ENCODE data around the gene SPACA9. TPM values are rescaled to one million over a fixed set of nuclear protein-coding genes. Genes with fewer than 3 reads are reported as not detected.
A peak's percentile ranks its signal among the peaks of the same experiment; 100 is the strongest.

The SPACA9 gene
- total RNA-seq, 1 donor = 3.6 TPM

- TF ChIP-seq, protein P1, sequence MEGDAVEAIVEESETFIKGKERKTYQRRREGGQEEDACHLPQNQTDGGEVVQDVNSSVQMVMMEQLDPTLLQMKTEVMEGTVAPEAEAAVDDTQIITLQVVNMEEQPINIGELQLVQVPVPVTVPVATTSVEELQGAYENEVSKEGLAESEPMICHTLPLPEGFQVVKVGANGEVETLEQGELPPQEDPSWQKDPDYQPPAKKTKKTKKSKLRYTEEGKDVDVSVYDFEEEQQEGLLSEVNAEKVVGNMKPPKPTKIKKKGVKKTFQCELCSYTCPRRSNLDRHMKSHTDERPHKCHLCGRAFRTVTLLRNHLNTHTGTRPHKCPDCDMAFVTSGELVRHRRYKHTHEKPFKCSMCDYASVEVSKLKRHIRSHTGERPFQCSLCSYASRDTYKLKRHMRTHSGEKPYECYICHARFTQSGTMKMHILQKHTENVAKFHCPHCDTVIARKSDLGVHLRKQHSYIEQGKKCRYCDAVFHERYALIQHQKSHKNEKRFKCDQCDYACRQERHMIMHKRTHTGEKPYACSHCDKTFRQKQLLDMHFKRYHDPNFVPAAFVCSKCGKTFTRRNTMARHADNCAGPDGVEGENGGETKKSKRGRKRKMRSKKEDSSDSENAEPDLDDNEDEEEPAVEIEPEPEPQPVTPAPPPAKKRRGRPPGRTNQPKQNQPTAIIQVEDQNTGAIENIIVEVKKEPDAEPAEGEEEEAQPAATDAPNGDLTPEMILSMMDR (IDR thresholded peaks at IDR 0.05; ENCODE audit: extremely low read depth, low read depth, low read length) = no peak
- no peaks in the 10 kb centered on the region for H4K20me1 ChIP-seq (ENCODE audit: insufficient read depth, low read length)
- no peaks in the 10 kb centered on the region for H3K4me1 ChIP-seq (ENCODE audit: insufficient read depth, low read length)
- H3K36me3 ChIP-seq (ENCODE audit: insufficient read depth, low read length) = no peaks in the 10 kb centered on the region
- no peak overlapping the region for H2AFZ ChIP-seq (ENCODE audit: low read length)
- H3K4me2 ChIP-seq (ENCODE audit: insufficient read depth, low read length) = no peak overlapping the region
- H3K27me3 ChIP-seq (ENCODE audit: insufficient read depth, low read length) = no peaks in the 10 kb centered on the region
- no peaks in the 10 kb centered on the region for H3K79me2 ChIP-seq (ENCODE audit: insufficient read depth, low read length)
- no peak for DNase-seq (ENCODE audit: insufficient read length, low spot score, missing footprints)
- no peaks in the 10 kb centered on the region for H3K9me3 ChIP-seq (ENCODE audit: low read depth, low read length)
- H3K4me3 ChIP-seq (ENCODE audit: insufficient read depth, low read length) = no peak overlapping the region
- no peak overlapping the region for H3K27ac ChIP-seq (ENCODE audit: low read depth, low read length)
Observed at GRCh38 chr9:132886334-132886725, 7.6 kb downstream of the SPACA9 start.

DNA sequence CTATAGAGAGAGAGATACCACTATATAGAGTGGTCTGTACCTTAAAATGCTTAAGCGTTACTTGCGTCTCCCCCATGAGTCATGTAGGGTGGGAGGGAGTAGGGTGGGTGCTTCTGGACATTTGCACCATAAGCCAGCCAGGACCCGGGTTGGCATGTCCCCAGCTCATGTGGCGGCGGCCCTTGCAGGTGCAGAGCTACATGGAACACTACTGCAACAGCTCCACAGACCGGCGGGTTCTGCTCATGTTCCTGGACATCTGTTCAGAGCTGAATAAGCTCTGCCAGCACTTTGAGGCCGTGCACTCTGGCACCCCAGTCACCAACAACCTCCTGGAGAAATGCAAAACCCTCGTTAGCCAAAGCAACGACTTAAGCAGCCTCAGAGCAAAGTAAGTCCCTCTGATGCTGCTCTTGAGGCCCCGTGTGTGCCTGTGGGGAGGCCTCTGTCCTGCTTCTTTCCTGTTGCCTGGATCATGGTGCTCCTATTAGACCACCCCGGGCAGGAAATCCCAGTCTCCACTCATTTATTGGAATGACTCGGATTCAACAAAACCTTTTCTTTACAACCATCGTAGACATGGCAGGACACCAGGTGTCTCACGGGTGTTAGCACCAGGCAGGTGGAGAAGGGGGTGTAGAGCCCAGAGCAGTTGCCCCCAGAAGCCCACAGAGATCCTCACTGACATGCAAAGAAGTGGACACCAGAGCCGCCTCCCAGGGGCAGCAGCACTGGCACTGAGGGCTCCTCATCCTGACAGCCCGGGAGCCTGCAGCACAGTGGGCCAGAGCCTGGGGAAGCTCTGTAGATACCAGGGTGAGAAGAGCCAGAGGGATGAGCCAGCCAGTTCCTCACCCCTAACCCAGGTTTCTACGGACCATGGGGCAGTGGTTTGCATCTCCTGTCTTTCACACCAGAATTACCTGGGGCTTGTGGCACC, 8.8 kb downstream of the SPACA9 start:
- H3K27ac ChIP-seq (ENCODE audit: low read depth, low read length) = no peak overlapping the region
- H4K20me1 ChIP-seq (ENCODE audit: insufficient read depth, low read length) = no peaks in the 10 kb centered on the region
- no peaks in the 10 kb centered on the region for H3K4me1 ChIP-seq (ENCODE audit: insufficient read depth, low read length)
- peak; percentile 6 for DNase-seq (ENCODE audit: insufficient read length, low spot score, missing footprints)
- no peaks in the 10 kb centered on the region for H3K36me3 ChIP-seq (ENCODE audit: insufficient read depth, low read length)
- no peak overlapping the region for H2AFZ ChIP-seq (ENCODE audit: low read length)
- H3K9me3 ChIP-seq (ENCODE audit: low read depth, low read length) = no peaks in the 10 kb centered on the region
- TF ChIP-seq, protein P1 (IDR thresholded peaks at IDR 0.05; ENCODE audit: extremely low read depth, low read depth, low read length) = no peak
- no peak overlapping the region for H3K4me2 ChIP-seq (ENCODE audit: insufficient read depth, low read length)
- H3K4me3 ChIP-seq (ENCODE audit: insufficient read depth, low read length) = no peak overlapping the region
- H3K79me2 ChIP-seq (ENCODE audit: insufficient read depth, low read length) = no peaks in the 10 kb centered on the region
- no peaks in the 10 kb centered on the region for H3K27me3 ChIP-seq (ENCODE audit: insufficient read depth, low read length)

GRCh38 chr9:132888151-132888550, 9.5 kb downstream of the SPACA9 start:
- no peak overlapping the region for H2AFZ ChIP-seq (ENCODE audit: low read length)
- peaks cover 3% of the 10 kb centered on the region for H3K36me3 ChIP-seq (ENCODE audit: insufficient read depth, low read length)
- H3K4me2 ChIP-seq (ENCODE audit: insufficient read depth, low read length) = no peak overlapping the region
- TF ChIP-seq, protein P1 (IDR thresholded peaks at IDR 0.05; ENCODE audit: extremely low read depth, low read depth, low read length) = no peak
- no peaks in the 10 kb centered on the region for H3K79me2 ChIP-seq (ENCODE audit: insufficient read depth, low read length)
- H4K20me1 ChIP-seq (ENCODE audit: insufficient read depth, low read length) = no peaks in the 10 kb centered on the region
- H3K4me1 ChIP-seq (ENCODE audit: insufficient read depth, low read length) = no peaks in the 10 kb centered on the region
- no peak overlapping the region for H3K27ac ChIP-seq (ENCODE audit: low read depth, low read length)
- H3K9me3 ChIP-seq (ENCODE audit: low read depth, low read length) = no peaks in the 10 kb centered on the region
- H3K27me3 ChIP-seq (ENCODE audit: insufficient read depth, low read length) = no peaks in the 10 kb centered on the region
- no peak for DNase-seq (ENCODE audit: insufficient read length, low spot score, missing footprints)
- no peak overlapping the region for H3K4me3 ChIP-seq (ENCODE audit: insufficient read depth, low read length)

GRCh38 chr9:132892400-132892799, 13.7 kb downstream of the SPACA9 start:
- Histone ChIP-seq H3K4me2 (ENCODE audit: insufficient read depth, low read length) (no peak overlapping the region), H3K27ac (ENCODE audit: low read depth, low read length) (no peak overlapping the region), H3K4me1 (ENCODE audit: insufficient read depth, low read length) (no peaks in the 10 kb centered on the region), H3K36me3 (ENCODE audit: insufficient read depth, low read length) (peaks cover 22% of the 10 kb centered on the region), H3K79me2 (ENCODE audit: insufficient read depth, low read length) (no peaks in the 10 kb centered on the region), H4K20me1 (ENCODE audit: insufficient read depth, low read length) (no peaks in the 10 kb centered on the region), H3K27me3 (ENCODE audit: insufficient read depth, low read length) (no peaks in the 10 kb centered on the region), H3K4me3 (ENCODE audit: insufficient read depth, low read length) (no peak overlapping the region), H2AFZ (ENCODE audit: low read length) (no peak overlapping the region), H3K9me3 (ENCODE audit: low read depth, low read length) (no peaks in the 10 kb centered on the region)
- DNase-seq (ENCODE audit: insufficient read length, low spot score, missing footprints) = no peak
- TF ChIP-seq, protein P1 (IDR thresholded peaks at IDR 0.05; ENCODE audit: extremely low read depth, low read depth, low read length) = no peak

Measured in osteoblast (primary cell).